Stomach (tissue), 9 donors: Measurements from ENCODE around the gene PPP2R2B. TPM values are rescaled to one million over a fixed set of nuclear protein-coding genes. Genes with fewer than 3 reads are reported as not detected.
A peak's percentile ranks its signal among the peaks of the same experiment; 100 is the strongest.

Experiments used
- DNase-seq, 2 donors: peaks; one replicate each; pipeline versions ENCODE4 v3.0.0 to v3.0.0-alpha.2; 2013 to 2019
- H3K27ac ChIP-seq, 5 donors: fragments of 200-600 bp in 4 of 5; sonication (generic) in 4 of 5; one replicate each; pipeline ENCODE4 v1.5.1; 2013 to 2019; ENCODE audit warnings: mild to moderate bottlenecking in 1 of 5, moderate library complexity in 1 of 5
- H3K27me3 ChIP-seq, 3 donors: fragments of 200-600 bp; sonication (generic); one replicate each; pipeline ENCODE4 v1.5.1; 2017 to 2019; ENCODE audit warnings: mixed run types in 1 of 3
- H3K36me3 ChIP-seq, 4 donors: fragments of 200-600 bp; sonication (generic); 1 replicate in 3 of 4; 2 replicates in 1 of 4; pipeline ENCODE4 v1.5.1; 2016 to 2019
- H3K4me1 ChIP-seq, 4 donors: fragments of 200-600 bp; sonication (generic); one replicate each; pipeline ENCODE4 v1.5.1; 2016 to 2019
- H3K4me3 ChIP-seq, 4 donors: fragments of 200-600 bp; sonication (generic) in 3 of 4; one replicate each; pipeline ENCODE4 v1.5.1; 2016 to 2019; ENCODE audit warnings: mild to moderate bottlenecking in 1 of 4
- H3K9me3 ChIP-seq, 4 donors: fragments of 200-600 bp; sonication (generic); one replicate each; pipeline ENCODE4 v1.5.1; 2016 to 2019
- CTCF ChIP-seq, 7 experiments: fragments of 450-650 bp in 4 of 7; fragments of 200-600 bp in 3 of 7; sonication (generic) in 3 of 7; IDR thresholded peaks; one replicate each; pipeline ENCODE4 v1.5.1; 2016 to 2019; ENCODE audit warnings: antibody characterized with exemption in 7 of 7, control low read depth in 2 of 7, mild to moderate bottlenecking in 1 of 7
- EP300 ChIP-seq: sonication (generic); formaldehyde crosslinking; IDR thresholded peaks from one replicate; pipeline ENCODE4 v1.6.1; 2017; ENCODE audit warnings: antibody characterized with exemption
- POLR2A ChIP-seq, 4 donors: fragments of 450-650 bp; IDR thresholded peaks; one replicate each; pipeline ENCODE4 v1.6.1; 2016; ENCODE audit warnings: antibody characterized with exemption in 4 of 4, control low read depth in 2 of 4, mild to moderate bottlenecking in 1 of 4, moderate library complexity in 1 of 4
- POLR2AphosphoS5 ChIP-seq, 3 donors: sonication (generic); formaldehyde crosslinking; IDR thresholded peaks; one replicate each; pipeline ENCODE4 v1.6.1; 2016; ENCODE audit warnings: antibody characterized with exemption in 3 of 3
- WGBS, 5 donors: extraction: QIAGEN DNeasy Blood & Tissue Kit in 3 of 5; methylation state at CpG; one replicate each; pipeline versions ENCODE4 v1.1.5 to v1.1.7; 2013 to 2018; 5-methylcytosine and 5-hydroxymethylcytosine counted together
- intact Hi-C: fragments of 100-400 bp; cut with DNase I; formaldehyde crosslinking; loops from one replicate; pipeline ENCODE4 v1.15.1; 2023; ENCODE audit warnings: low total_unique reads
- polyA plus RNA-seq, 3 donors: library from polyadenylated mRNA; stranded (reverse); fragments of 200-250 nt; gene quantifications; one replicate each; pipeline ENCODE4 v1.2.3, GENCODE V29; 2013
- total RNA-seq, 5 donors: library from RNA; depleted of rRNA; stranded (reverse); fragments of >200 nt; gene quantifications; one replicate each; pipeline versions ENCODE4 v1.1.0 to v1.2.3, GENCODE V29; 2014 to 2016
- donor health status: healthy with polysubstance abuse.
- donor health status: Bipolar disorder and iron deficiency.
- donor health status: healthy.

Gene PPP2R2B
- total and polyA plus RNA-seq, 8 donors: under 0.01 to 4.6 (median 0.75) TPM; not detected in 1

DNA sequence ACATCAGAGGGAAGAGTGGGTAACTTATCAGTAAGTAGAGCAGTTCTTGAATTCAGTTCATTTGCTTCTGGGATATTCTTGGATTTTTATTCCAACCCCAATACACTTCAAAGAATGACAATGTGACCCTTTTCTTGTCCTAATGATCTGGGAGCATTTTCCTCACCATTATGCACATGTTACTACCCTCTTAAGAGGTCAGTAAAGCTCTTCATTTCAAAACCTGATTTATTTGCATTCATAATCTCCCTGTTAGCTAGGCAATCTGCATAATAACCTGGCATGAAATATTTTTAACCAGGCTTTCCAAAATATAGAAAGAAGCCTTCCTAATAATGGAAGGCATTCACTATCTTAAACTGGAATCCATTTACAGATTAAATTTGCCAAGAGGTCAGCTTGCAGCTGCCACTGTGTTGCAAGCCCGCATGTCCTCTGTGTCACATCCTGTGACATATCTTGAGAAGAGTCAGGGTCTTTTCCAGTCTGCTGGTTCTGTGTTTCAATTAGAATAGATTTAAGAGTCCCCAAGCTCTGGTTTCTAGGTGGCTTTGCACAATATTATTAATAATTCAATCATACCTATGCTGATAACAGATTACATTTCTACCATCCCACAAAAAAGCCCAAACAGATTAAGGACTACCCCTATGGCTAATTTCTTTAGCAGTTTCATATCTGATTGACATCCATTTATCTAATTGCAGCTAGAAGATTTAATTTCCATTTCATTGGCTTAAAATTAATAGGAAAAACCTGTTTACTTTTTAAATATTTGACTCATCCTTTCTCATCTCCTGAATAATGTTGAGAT lies 30.9 kb upstream of the PPP2R2B start:
- 62 to 81% (median 71%) methylated on average over 1 of the region's 1 CpG for WGBS, 5 donors
- no peak overlapping the region for H3K27ac ChIP-seq
- no peaks in the 10 kb centered on the region for H3K36me3 ChIP-seq
- intact Hi-C loops: no loop called here
- DNase-seq: no peak
- TF ChIP-seq POLR2AphosphoS5 (IDR thresholded peaks at IDR 0.05) (no peak), POLR2A (IDR thresholded peaks at IDR 0.05) (no peak), EP300 (no peak), CTCF (IDR thresholded peaks at IDR 0.05) (no peak)
- no peak overlapping the region for H3K4me3 ChIP-seq
- H3K9me3 ChIP-seq: no peaks in the 10 kb centered on the region
- no peaks in the 10 kb centered on the region for H3K27me3 ChIP-seq
- no peaks in the 10 kb centered on the region for H3K4me1 ChIP-seq

GRCh38 chr5:146906803-146907202 lies 28.2 kb upstream of the PPP2R2B start:
- no peak overlapping the region for H3K27ac ChIP-seq
- TF ChIP-seq POLR2A (IDR thresholded peaks at IDR 0.05) (no peak), CTCF (IDR thresholded peaks at IDR 0.05) (no peak), POLR2AphosphoS5 (IDR thresholded peaks at IDR 0.05) (no peak), EP300 (no peak)
- DNase-seq: peak in 1 of 2 donors; percentile 3
- WGBS, 5 donors: 62 to 73% (median 67%) methylated on average over 5 of the region's 5 CpGs
- intact Hi-C loops: no loop called here
- H3K4me3 ChIP-seq: no peak overlapping the region
- H3K9me3 ChIP-seq: no peaks in the 10 kb centered on the region
- H3K4me1 ChIP-seq: no peaks in the 10 kb centered on the region
- H3K36me3 ChIP-seq: no peaks in the 10 kb centered on the region
- no peaks in the 10 kb centered on the region for H3K27me3 ChIP-seq

- 89 to 97% (median 93%) methylated on average over 1 of the region's 1 CpG for whole genome bisulfite sequencing, 5 donors
- no peak for DNase-seq
- Histone ChIP-seq H3K27me3 (no peaks in the 10 kb centered on the region), H3K9me3 (no peaks in the 10 kb centered on the region), H3K36me3 (no peaks in the 10 kb centered on the region), H3K4me3 (no peak overlapping the region), H3K4me1 (no peaks in the 10 kb centered on the region), H3K27ac (no peak overlapping the region)
- TF ChIP-seq POLR2A (IDR thresholded peaks at IDR 0.05): no peak
- intact Hi-C loops: no loop called here
Observed at GRCh38 chr5:146904890-146905289, 26.3 kb upstream of the PPP2R2B start.

- H3K4me1 ChIP-seq: no peaks in the 10 kb centered on the region
- no peak for TF ChIP-seq POLR2A (IDR thresholded peaks at IDR 0.05)
- TF ChIP-seq CTCF (IDR thresholded peaks at IDR 0.05): no peak
- TF ChIP-seq POLR2AphosphoS5 (IDR thresholded peaks at IDR 0.05): no peak
- TF ChIP-seq EP300: no peak
- H3K36me3 ChIP-seq: no peaks in the 10 kb centered on the region
- no peak overlapping the region for H3K27ac ChIP-seq
- H3K9me3 ChIP-seq: no peaks in the 10 kb centered on the region
- H3K27me3 ChIP-seq: no peaks in the 10 kb centered on the region
- 87 to 96% (median 90%) methylated on average over 1 of the region's 1 CpG for WGBS, 5 donors
- no peak for DNase-seq
- intact Hi-C loops: no loop called here
- H3K4me3 ChIP-seq: no peak overlapping the region
Observed at GRCh38 chr5:146903789-146904188, 25.2 kb upstream of the PPP2R2B start.

GRCh38 chr5:146902471-146902870 lies 23.9 kb upstream of the PPP2R2B start:
- intact Hi-C loops: no loop called here
- Histone ChIP-seq H3K4me3 (no peak overlapping the region), H3K36me3 (no peaks in the 10 kb centered on the region), H3K9me3 (peaks cover 0 to 5% (median 2%) of the 10 kb centered on the region in 4 donors), H3K4me1 (no peaks in the 10 kb centered on the region), H3K27me3 (no peaks in the 10 kb centered on the region), H3K27ac (no peak overlapping the region)
- no peak for TF ChIP-seq EP300
- TF ChIP-seq POLR2A (IDR thresholded peaks at IDR 0.05): no peak
- TF ChIP-seq POLR2AphosphoS5 (IDR thresholded peaks at IDR 0.05): no peak
- TF ChIP-seq CTCF (IDR thresholded peaks at IDR 0.05): no peak
- 76 to 91% (median 87%) methylated on average over 3 of the region's 3 CpGs for WGBS, 5 donors
- DNase-seq: no peak
